ENCODE results near the gene MISP.

GRCh38 chr19:748274-748598, 2.7 kb upstream of the MISP start:
- TF ChIP-seq SP2 (IDR thresholded peaks at IDR 0.05; ENCODE audit: low read length) (no peak), CTCF (IDR thresholded peaks at IDR 0.05; ENCODE audit: control extremely low read depth in 1 of 3, insufficient read depth in 1 of 3, low read depth in 1 of 3, low read length in 3 of 3) (no peak), USF2 (IDR thresholded peaks at IDR 0.05; ENCODE audit: low read length) (no peak), POLR2A (IDR thresholded peaks at IDR 0.05; ENCODE audit: control extremely low read depth in 1 of 2, low read depth in 2 of 2, low read length in 2 of 2) (no peak), TCF12 (IDR thresholded peaks at IDR 0.05; ENCODE audit: low read depth, low read length) (no peak), SAP30 (IDR thresholded peaks at IDR 0.05; ENCODE audit: insufficient read depth, insufficient replicate concordance, low read length) (no peak), CEBPB (IDR thresholded peaks at IDR 0.05; ENCODE audit: low read depth, low read length) (no peak), HDAC6 (IDR thresholded peaks at IDR 0.05; ENCODE audit: low read depth, low read length) (no peak), YY1 (IDR thresholded peaks at IDR 0.05; ENCODE audit: low read depth, low read length) (no peak), SP1 (IDR thresholded peaks at IDR 0.05; ENCODE audit: low read depth, low read length) (no peak), CREB1 (IDR thresholded peaks at IDR 0.05) (no peak)
